Keratinocyte (primary cell): Measurements from ENCODE around the gene CXCR4. TPM values are rescaled to one million over a fixed set of nuclear protein-coding genes. Genes with fewer than 3 reads are reported as not detected.

Experiments used
- DNase-seq: peaks from one replicate; pipeline ENCODE4 v3.0.0-alpha.2; 2011; ENCODE audit warnings: low read depth, missing footprints, low spot score
- FAIRE-seq: peaks from 2 replicates; lab custom pipeline; 2011; peaks lifted over from hg19 to GRCh38; lab: Jason Lieb, UNC
- H2AFZ ChIP-seq: 2 replicates; pipeline ENCODE4 v1.6.0; 2012; ENCODE audit warnings: low read length, control low read depth, inconsistent platforms; ENCODE audit not compliant: control insufficient read depth
- H3K27ac ChIP-seq: 2 replicates; pipeline ENCODE4 v1.5.1; 2011; ENCODE audit warnings: low read length; ENCODE audit not compliant: control insufficient read depth, insufficient read depth
- H3K27me3 ChIP-seq: 3 replicates; pipeline ENCODE4 v1.6.0; 2011; ENCODE audit warnings: low read length; ENCODE audit not compliant: control insufficient read depth, insufficient read depth; ENCODE audit errors: extremely low read depth
- H3K36me3 ChIP-seq, 2 experiments: 2 replicates in 1 of 2; 3 replicates in 1 of 2; pipeline ENCODE4 v1.5.1; 2011; ENCODE audit warnings: low read length in 2 of 2, mild to moderate bottlenecking in 1 of 2; ENCODE audit not compliant: control insufficient read depth in 2 of 2, insufficient read depth in 2 of 2; ENCODE audit errors: extremely low read depth in 1 of 2
- H3K4me1 ChIP-seq: 3 replicates; pipeline ENCODE4 v1.5.1; 2011; ENCODE audit warnings: low read length; ENCODE audit not compliant: control insufficient read depth, insufficient read depth; ENCODE audit errors: extremely low read depth
- H3K4me2 ChIP-seq: 3 replicates; pipeline ENCODE4 v1.6.0; 2011; ENCODE audit warnings: low read depth, low read length; ENCODE audit not compliant: control insufficient read depth, insufficient read depth; ENCODE audit errors: extremely low read depth
- H3K4me3 ChIP-seq, 3 experiments: fragments of 200-600 bp in 1 of 3; sonication (generic) in 1 of 3; 2 replicates in 2 of 3; 3 replicates in 1 of 3; pipeline ENCODE4 v1.5.1; 2011 to 2016; ENCODE audit warnings: low read length in 3 of 3, mild to moderate bottlenecking in 3 of 3, control low read depth in 2 of 3, inconsistent platforms in 1 of 3, low read depth in 1 of 3, mixed read lengths in 1 of 3, mixed run types in 1 of 3, moderate library complexity in 1 of 3; ENCODE audit not compliant: control insufficient read depth in 2 of 3, insufficient read depth in 2 of 3; ENCODE audit errors: extremely low read depth in 1 of 3
- H3K79me2 ChIP-seq: 2 replicates; pipeline ENCODE4 v1.6.0; 2012; ENCODE audit warnings: low read length; ENCODE audit not compliant: control insufficient read depth, insufficient read depth
- H3K9ac ChIP-seq: 3 replicates; pipeline ENCODE4 v1.6.0; 2011; ENCODE audit warnings: low read length; ENCODE audit not compliant: control insufficient read depth, insufficient read depth; ENCODE audit errors: extremely low read depth
- H3K9me1 ChIP-seq: 3 replicates; pipeline ENCODE4 v1.6.0; 2011; ENCODE audit warnings: low read length; ENCODE audit not compliant: control insufficient read depth, insufficient read depth; ENCODE audit errors: extremely low read depth
- H3K9me3 ChIP-seq: 2 replicates; pipeline ENCODE4 v1.5.1; 2012; ENCODE audit warnings: low read depth, low read length; ENCODE audit not compliant: control insufficient read depth
- H4K20me1 ChIP-seq: 3 replicates; pipeline ENCODE4 v1.6.0; 2011; ENCODE audit warnings: low read length; ENCODE audit not compliant: control insufficient read depth, insufficient read depth; ENCODE audit errors: extremely low read depth
- CTCF ChIP-seq, 3 experiments: IDR thresholded peaks in 1 of 3; conservative IDR thresholded peaks in 1 of 3; optimal IDR thresholded peaks in 1 of 3; 2 replicates in 2 of 3; 3 replicates in 1 of 3; pipeline versions ENCODE3 to v1.5.1; 2011; ENCODE audit warnings: low read length in 3 of 3, mild to moderate bottlenecking in 3 of 3, moderate library complexity in 2 of 3, control low read depth in 1 of 3, inconsistent platforms in 1 of 3; ENCODE audit not compliant: insufficient read depth in 2 of 3; ENCODE audit errors: extremely low read depth in 1 of 3
- EZH2 ChIP-seq: IDR thresholded peaks from one replicate; pipeline ENCODE4 v1.6.1; 2012; ENCODE audit warnings: inconsistent platforms, mild to moderate bottlenecking, low read length, moderate library complexity
- dilution Hi-C: fragments of 300-500 bp; cut with MboI; formaldehyde crosslinking; loops from one replicate; pipeline ENCODE4 v1.7.0; 2020; ENCODE audit warnings: low sequenced_read_pairs; ENCODE audit not compliant: extremely low pct_ligation_motif_present
- polyA plus RNA-seq, 5 experiments: library from polyadenylated mRNA; depleted of rRNA in 3 of 5; stranded (reverse) in 3 of 5; stranded (forward) in 1 of 5; unstranded in 1 of 5; fragments of >200 nt; gene quantifications; 1 replicate in 1 of 5; 2 replicates in 3 of 5; 3 replicates in 1 of 5; pipeline versions ENCODE4 v1.2.1 to v1.2.3, GENCODE V29; 2011 to 2012; ENCODE audit warnings: missing spikeins in 2 of 5, low read depth in 1 of 5, low replicate concordance in 1 of 5

The CXCR4 gene
- polyA plus RNA-seq, 1 donor (not counting 4 experiments of a cell fraction or from before 2014, with no cell fraction given): 0.08 TPM

DNA sequence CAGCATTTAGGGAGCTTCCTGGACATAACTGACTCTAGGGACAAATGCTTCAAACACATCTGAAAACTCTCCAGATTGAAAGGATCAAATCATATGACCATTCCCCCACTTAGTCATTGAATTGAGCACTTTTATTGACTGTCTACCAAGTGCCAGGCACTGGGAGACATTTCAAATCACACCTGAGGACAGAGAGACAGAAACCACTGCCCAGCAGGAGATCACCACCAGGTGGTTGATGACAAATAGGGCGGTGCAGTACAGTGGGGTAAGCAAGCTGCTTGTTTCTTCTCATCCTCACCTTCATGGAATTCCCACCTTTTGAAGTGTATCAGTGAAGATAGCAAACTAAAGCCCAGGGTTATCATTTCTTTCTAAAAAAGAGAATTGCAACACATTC, 19.0 kb upstream of the CXCR4 start:
- H3K9me3 ChIP-seq: no peaks in the 10 kb centered on the region
- no peak overlapping the region for H3K4me2 ChIP-seq
- dilution Hi-C loops: no loop called here
- H3K4me3 ChIP-seq: no peak overlapping the region
- no peaks in the 10 kb centered on the region for H4K20me1 ChIP-seq
- H3K9me1 ChIP-seq: no peaks in the 10 kb centered on the region
- H3K79me2 ChIP-seq: no peaks in the 10 kb centered on the region
- DNase-seq: no peak
- no peak overlapping the region for H3K27ac ChIP-seq
- H3K9ac ChIP-seq: no peak overlapping the region
- no peaks in the 10 kb centered on the region for H3K27me3 ChIP-seq
- no peak for FAIRE-seq
- H3K36me3 ChIP-seq: no peaks in the 10 kb centered on the region
- no peak overlapping the region for H2AFZ ChIP-seq
- no peak for TF ChIP-seq CTCF (optimal IDR thresholded peaks at IDR 0.05 in 1 of 3, IDR thresholded peaks at IDR 0.05 in 1 of 3, conservative IDR thresholded peaks at IDR 0.05 in 1 of 3; ENCODE audit: extremely low read depth in 1 of 3, insufficient read depth in 2 of 3, low read length in 3 of 3)
- TF ChIP-seq EZH2: no peak
- H3K4me1 ChIP-seq: no peaks in the 10 kb centered on the region

DNA sequence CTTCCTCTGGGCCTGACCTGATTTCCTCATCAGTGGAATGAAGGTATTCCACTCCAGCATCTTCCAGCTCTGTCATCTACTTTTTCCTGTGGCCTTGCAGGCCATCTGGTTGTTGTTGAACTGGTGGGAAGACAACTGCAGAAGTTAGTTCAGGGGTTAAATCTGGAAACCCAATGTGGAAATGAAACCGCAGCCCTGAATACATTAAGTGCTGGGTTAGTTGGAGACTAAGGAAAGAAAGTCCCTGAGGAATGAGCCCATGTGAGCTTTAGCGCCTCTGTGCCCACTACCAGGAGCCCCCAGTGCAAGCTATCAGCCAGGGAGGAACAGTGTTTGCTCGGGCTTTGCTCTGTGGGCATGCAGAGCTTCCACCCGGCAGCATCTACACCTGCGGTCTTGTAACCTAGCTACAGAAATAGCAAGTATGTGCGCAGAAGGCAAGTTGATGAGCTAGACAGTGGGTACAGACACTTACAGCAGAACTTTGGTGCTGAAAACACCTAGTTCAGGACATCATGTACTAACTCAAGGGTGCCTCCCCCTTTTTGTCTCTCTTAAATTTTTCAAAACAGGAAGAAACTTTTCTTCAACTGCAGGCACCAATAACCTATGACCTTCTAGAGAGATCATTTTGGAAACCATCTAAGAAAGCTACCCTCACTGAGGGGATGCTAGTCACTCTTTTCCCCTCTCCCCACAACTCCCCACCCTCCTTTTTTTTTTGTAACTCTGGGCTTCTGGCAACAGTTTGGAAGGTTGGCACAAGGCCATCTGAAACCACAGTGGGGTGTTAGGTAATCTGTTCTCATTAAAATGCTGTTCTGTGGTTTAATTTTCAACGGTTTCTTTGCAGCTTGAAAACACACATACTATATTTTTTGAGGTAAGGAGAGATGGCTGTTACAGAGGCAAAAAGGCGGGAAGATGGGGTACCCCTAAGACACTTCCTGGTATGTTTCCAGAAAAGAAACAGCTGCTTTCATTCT, 18.3 kb upstream of the CXCR4 start:
- H3K9me3 ChIP-seq: no peaks in the 10 kb centered on the region
- no peak overlapping the region for H3K9ac ChIP-seq
- no peaks in the 10 kb centered on the region for H3K79me2 ChIP-seq
- dilution Hi-C loops: no loop called here
- no peak for TF ChIP-seq CTCF (optimal IDR thresholded peaks at IDR 0.05 in 1 of 3, IDR thresholded peaks at IDR 0.05 in 1 of 3, conservative IDR thresholded peaks at IDR 0.05 in 1 of 3; ENCODE audit: extremely low read depth in 1 of 3, insufficient read depth in 2 of 3, low read length in 3 of 3)
- no peak for TF ChIP-seq EZH2
- H3K9me1 ChIP-seq: no peaks in the 10 kb centered on the region
- H3K4me1 ChIP-seq: no peaks in the 10 kb centered on the region
- no peak overlapping the region for H2AFZ ChIP-seq
- H3K4me3 ChIP-seq: no peak overlapping the region
- no peaks in the 10 kb centered on the region for H3K27me3 ChIP-seq
- DNase-seq (no peak), FAIRE-seq (no peak)
- H3K36me3 ChIP-seq: no peaks in the 10 kb centered on the region
- H3K4me2 ChIP-seq: no peak overlapping the region
- no peaks in the 10 kb centered on the region for H4K20me1 ChIP-seq
- no peak overlapping the region for H3K27ac ChIP-seq
